ENCODE data around the gene BGN. TPM values are rescaled to one million over a fixed set of nuclear protein-coding genes. Genes with fewer than 3 reads are reported as not detected.

BGN gene
- total RNA-seq, 1 experiment from 2014 or later, result not detected

DNA sequence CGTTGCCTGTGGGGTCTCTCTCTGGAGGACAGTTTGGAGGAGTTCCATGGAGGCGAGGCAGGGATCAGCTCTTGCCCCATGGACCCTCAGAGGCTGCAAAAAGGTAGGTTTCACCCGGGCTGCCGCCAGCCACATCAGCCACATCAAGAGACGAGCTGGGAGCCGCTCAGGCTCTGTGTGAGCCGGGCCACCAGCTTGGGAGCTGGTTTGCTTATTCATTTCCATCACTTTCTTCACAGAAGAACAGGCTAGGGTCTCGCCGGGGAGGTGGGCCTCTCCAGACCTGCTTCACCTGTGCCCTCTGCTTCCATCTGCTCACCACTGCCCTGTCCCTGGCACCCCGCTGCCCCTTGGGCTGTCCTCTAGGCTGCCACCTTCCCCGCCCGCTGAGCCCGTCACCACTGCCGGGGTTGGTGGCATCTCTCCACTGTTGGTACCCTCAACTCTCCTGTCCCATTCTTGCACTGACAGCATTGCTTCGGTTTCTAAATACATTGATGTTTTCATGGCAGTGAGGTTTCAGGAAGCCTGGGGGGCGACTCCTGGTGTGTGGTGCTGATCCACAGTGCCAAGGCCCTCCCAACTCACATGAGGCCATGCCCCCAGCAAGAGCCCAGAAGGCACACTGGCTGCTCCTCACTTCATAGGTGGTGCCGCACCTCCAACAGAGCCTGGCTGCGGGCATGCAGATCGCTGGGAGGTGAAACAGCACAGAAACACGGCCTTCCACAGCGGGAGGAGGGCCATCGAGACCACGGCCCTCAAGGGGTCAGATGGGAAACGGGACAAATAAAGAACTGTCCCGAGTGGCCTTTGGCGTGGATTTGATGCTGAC, 44.4 kb upstream of the BGN start:
- H3K9me3 Mint-ChIP-seq (ENCODE audit: low read depth, unreplicated experiment), result no peaks in the 10 kb centered on the region
- H3K4me1 Mint-ChIP-seq (ENCODE audit: low read depth, unreplicated experiment), result no peaks in the 10 kb centered on the region
- TF ChIP-seq CTCF (IDR thresholded peaks at IDR 0.05; ENCODE audit: unreplicated experiment), result no peak
- H3K27ac Mint-ChIP-seq (ENCODE audit: unreplicated experiment), result no peak overlapping the region
- intact Hi-C loops (cut with micrococcal nuclease; ENCODE audit: unreplicated experiment), result no loop called here
- no peak for DNase-seq
- H3K27me3 Mint-ChIP-seq (ENCODE audit: unreplicated experiment), result no peaks in the 10 kb centered on the region
- H3K36me3 Mint-ChIP-seq (ENCODE audit: insufficient read depth, unreplicated experiment), result peaks cover 4% of the 10 kb centered on the region
- BruUV-seq (replicated peaks), result no TSS peak
- CTCF ChIA-PET, result no interaction called here
- no peak overlapping the region for H3K4me3 Mint-ChIP-seq (ENCODE audit: low read depth, unreplicated experiment)

DNA sequence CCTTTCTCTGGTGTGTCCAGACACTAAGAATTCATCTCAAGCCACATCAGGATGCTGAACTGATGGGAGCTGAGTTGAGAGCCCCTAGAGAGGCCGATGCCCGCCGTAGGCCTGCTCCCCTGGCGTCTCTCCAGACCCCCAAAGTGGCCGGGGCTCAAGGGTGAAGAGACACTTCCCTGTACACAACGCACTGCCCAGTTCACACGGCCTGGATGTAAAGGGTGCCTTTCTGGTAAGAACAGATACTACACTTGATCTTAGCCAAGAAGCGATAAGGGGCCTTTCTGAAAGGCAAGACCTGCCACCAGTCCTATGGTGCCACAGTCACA, 43.9 kb upstream of the BGN start:
- DNase-seq, result no peak
- CTCF ChIA-PET, result no interaction called here

DNA sequence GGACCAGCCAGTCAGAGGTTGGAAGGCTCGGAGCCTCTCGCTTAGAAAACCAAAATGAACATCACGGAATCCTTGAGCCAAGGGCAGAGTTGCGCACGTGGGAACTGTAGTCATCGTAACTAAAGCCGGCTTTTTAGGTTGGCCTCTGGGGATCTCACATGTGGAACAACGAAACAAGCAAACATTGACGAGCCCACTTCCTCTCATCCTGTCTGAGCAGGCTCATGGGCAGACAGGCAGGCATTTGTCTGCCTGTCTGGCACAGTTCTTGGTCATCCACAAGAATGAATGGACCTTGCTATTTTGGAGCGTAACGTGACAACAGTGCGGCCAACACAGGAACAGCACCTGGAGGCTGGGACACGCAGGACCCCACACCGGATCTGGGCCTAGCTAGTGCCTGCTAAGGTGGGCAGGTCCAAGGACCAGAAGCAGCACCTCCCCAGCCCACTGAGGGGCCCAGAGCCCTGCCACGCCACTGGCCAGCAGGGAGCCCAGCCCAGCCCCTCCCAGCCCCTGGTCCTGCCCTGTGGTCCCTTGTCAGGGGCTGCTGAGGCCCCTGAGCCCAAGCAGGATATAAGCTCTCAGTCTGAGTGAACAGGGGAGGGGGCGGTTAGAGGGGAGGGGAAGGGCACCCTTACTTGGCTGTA, 39.8 kb upstream of the BGN start:
- peaks cover 8% of the 10 kb centered on the region for H3K36me3 Mint-ChIP-seq (ENCODE audit: insufficient read depth, unreplicated experiment)
- no peaks in the 10 kb centered on the region for H3K4me1 Mint-ChIP-seq (ENCODE audit: low read depth, unreplicated experiment)
- CTCF ChIA-PET, result no interaction called here
- no peaks in the 10 kb centered on the region for H3K27me3 Mint-ChIP-seq (ENCODE audit: unreplicated experiment)
- no peaks in the 10 kb centered on the region for H3K9me3 Mint-ChIP-seq (ENCODE audit: low read depth, unreplicated experiment)
- no peak overlapping the region for H3K27ac Mint-ChIP-seq (ENCODE audit: unreplicated experiment)
- no peak overlapping the region for H3K4me3 Mint-ChIP-seq (ENCODE audit: low read depth, unreplicated experiment)
- TF ChIP-seq CTCF (IDR thresholded peaks at IDR 0.05; ENCODE audit: unreplicated experiment), result no peak
- intact Hi-C loops (cut with micrococcal nuclease; ENCODE audit: unreplicated experiment), result no loop called here
- no TSS peak for BruUV-seq (replicated peaks)
- DNase-seq, result no peak

More for the DNA sequence above, 43.9 kb upstream of the BGN start:
- intact Hi-C loops (cut with micrococcal nuclease; ENCODE audit: unreplicated experiment), result no loop called here
- Mint-ChIP-seq H3K9me3 (ENCODE audit: low read depth, unreplicated experiment) (no peaks in the 10 kb centered on the region), H3K4me1 (ENCODE audit: low read depth, unreplicated experiment) (no peaks in the 10 kb centered on the region), H3K27ac (ENCODE audit: unreplicated experiment) (no peak overlapping the region), H3K27me3 (ENCODE audit: unreplicated experiment) (no peaks in the 10 kb centered on the region), H3K36me3 (ENCODE audit: insufficient read depth, unreplicated experiment) (peaks cover 4% of the 10 kb centered on the region), H3K4me3 (ENCODE audit: low read depth, unreplicated experiment) (no peak overlapping the region)
- no peak for TF ChIP-seq CTCF (IDR thresholded peaks at IDR 0.05; ENCODE audit: unreplicated experiment)
- BruUV-seq (replicated peaks), result no TSS peak

DNA sequence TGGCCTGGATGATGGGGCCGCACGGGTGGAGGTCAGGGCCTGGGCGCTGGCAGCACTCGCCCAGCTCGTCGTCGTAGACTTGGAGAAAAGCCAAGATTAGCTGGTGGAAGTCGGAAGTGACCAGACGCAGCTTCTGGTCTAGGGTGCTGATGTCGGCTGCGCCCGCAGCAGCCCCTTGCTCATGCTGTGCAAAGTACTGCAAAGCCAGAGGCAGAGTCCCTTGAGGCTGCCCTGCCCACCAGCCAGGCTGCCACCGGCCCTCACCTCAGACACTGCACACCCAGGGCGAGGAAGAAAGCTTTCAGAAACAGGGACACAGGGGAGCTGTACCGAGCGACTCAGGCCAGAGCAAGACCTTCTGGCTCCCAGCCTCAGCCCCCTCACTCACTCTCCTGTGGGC, 39.2 kb upstream of the BGN start:
- H3K27ac Mint-ChIP-seq (ENCODE audit: unreplicated experiment), result no peak overlapping the region
- H3K9me3 Mint-ChIP-seq (ENCODE audit: low read depth, unreplicated experiment), result no peaks in the 10 kb centered on the region
- CTCF ChIA-PET, result no interaction called here
- H3K27me3 Mint-ChIP-seq (ENCODE audit: unreplicated experiment), result no peaks in the 10 kb centered on the region
- no peak overlapping the region for H3K4me3 Mint-ChIP-seq (ENCODE audit: low read depth, unreplicated experiment)
- TF ChIP-seq CTCF (IDR thresholded peaks at IDR 0.05; ENCODE audit: unreplicated experiment), result no peak
- no peak for DNase-seq
- no peaks in the 10 kb centered on the region for H3K4me1 Mint-ChIP-seq (ENCODE audit: low read depth, unreplicated experiment)
- no TSS peak for BruUV-seq (replicated peaks)
- peaks cover 8% of the 10 kb centered on the region for H3K36me3 Mint-ChIP-seq (ENCODE audit: insufficient read depth, unreplicated experiment)
- intact Hi-C loops (cut with micrococcal nuclease; ENCODE audit: unreplicated experiment), result no loop called here

All from Calu3 (cell line).